B cell (primary cell): ENCODE results near the gene NCAM1. TPM values are rescaled to one million over a fixed set of nuclear protein-coding genes. Genes with fewer than 3 reads are reported as not detected.

Experiments
- ATAC-seq: fragments of 200-7000 bp; cut with Tn5 transposase; one replicate; pipeline ENCODE4 v1.10.0; 2021; ENCODE audit warnings: low read depth, mild to moderate bottlenecking, moderate number of reproducible peaks, moderate library complexity
- CTCF ChIA-PET: fragments of 350-600 bp; sonication (Branson Sonifier 250); formaldehyde crosslinking; loops from one replicate; lab custom pipeline; 2021; ENCODE audit warnings: antibody characterized with exemption, inconsistent platforms; lab: Charles Lee
- POLR2A ChIA-PET: fragments of 350-600 bp; sonication (Branson Sonifier 250); formaldehyde crosslinking; loops from one replicate; lab custom pipeline; 2021; ENCODE audit warnings: antibody characterized with exemption; lab: Charles Lee
- DNase-seq: peaks from one replicate; pipeline ENCODE4 v3.0.0; 2013
- H2AFZ ChIP-seq: 2 replicates; pipeline ENCODE4 v1.6.1; 2012; ENCODE audit warnings: mild to moderate bottlenecking, low read depth, low read length; ENCODE audit not compliant: insufficient read depth, poor library complexity, severe bottlenecking
- H3K27ac ChIP-seq, 2 donors: 1 replicate in 1 of 2; 2 replicates in 1 of 2; pipeline ENCODE4 v1.5.1; 2012 to 2013; ENCODE audit warnings: low read length in 2 of 2, mild to moderate bottlenecking in 2 of 2, moderate library complexity in 1 of 2
- H3K27me3 ChIP-seq, 4 experiments: fragments of 200-600 bp in 1 of 4; sonication (generic) in 1 of 4; replicated peaks in 1 of 4; 1 replicate in 2 of 4; 2 replicates in 2 of 4; pipeline versions ENCODE4 v1.6.1 to v1.7.0; 2013 to 2016; ENCODE audit warnings: low read length in 3 of 4, mild to moderate bottlenecking in 2 of 4, mixed read lengths in 1 of 4, moderate library complexity in 1 of 4; ENCODE audit not compliant: insufficient read depth in 4 of 4, control insufficient read depth in 3 of 4; ENCODE audit errors: control extremely low read depth in 1 of 4
- H3K36me3 ChIP-seq, 2 experiments: replicated peaks in 1 of 2; 1 replicate in 1 of 2; 2 replicates in 1 of 2; pipeline versions ENCODE4 v1.6.1 to v1.7.1; 2013; ENCODE audit warnings: low read length in 1 of 2; ENCODE audit not compliant: insufficient read depth in 2 of 2, control insufficient read depth in 1 of 2; ENCODE audit errors: control extremely low read depth in 1 of 2, extremely low read depth in 1 of 2
- H3K4me1 ChIP-seq, 2 donors: fragments of 200-600 bp in 1 of 2; sonication (generic) in 1 of 2; 1 replicate in 1 of 2; 2 replicates in 1 of 2; pipeline versions ENCODE4 v1.5.1 to v1.6.1; 2013 to 2017; ENCODE audit warnings: low read length in 2 of 2; ENCODE audit not compliant: control insufficient read depth in 2 of 2, insufficient read depth in 2 of 2
- H3K4me2 ChIP-seq: replicated peaks from 2 replicates; pipeline ENCODE3; 2012; ENCODE audit warnings: mild to moderate bottlenecking, low read depth, low read length; ENCODE audit not compliant: poor library complexity, severe bottlenecking
- H3K4me3 ChIP-seq, 5 experiments: fragments of 200-600 bp in 1 of 5; sonication (generic) in 1 of 5; 1 replicate in 3 of 5; 2 replicates in 2 of 5; pipeline versions ENCODE4 v1.5.1 to v1.7.0; 2011 to 2016; ENCODE audit warnings: low read length in 4 of 5, mild to moderate bottlenecking in 4 of 5, low read depth in 2 of 5, control low read depth in 1 of 5, moderate library complexity in 1 of 5; ENCODE audit not compliant: insufficient read depth in 1 of 5; ENCODE audit errors: control extremely low read depth in 1 of 5, extremely low read depth in 1 of 5
- H3K79me2 ChIP-seq: fragments of 200-600 bp; sonication (generic); one replicate; pipeline ENCODE4 v1.6.0; 2016; ENCODE audit warnings: low read length; ENCODE audit not compliant: control insufficient read depth, insufficient read depth
- H3K9ac ChIP-seq: fragments of 200-600 bp; sonication (generic); 2 replicates; pipeline ENCODE4 v1.6.1; 2017; ENCODE audit warnings: mild to moderate bottlenecking, low read length, moderate library complexity
- H3K9me3 ChIP-seq, 3 donors: one replicate each; pipeline versions ENCODE4 v1.6.1 to v1.7.1; 2013; ENCODE audit warnings: low read length in 2 of 3; ENCODE audit not compliant: control insufficient read depth in 2 of 3, insufficient read depth in 1 of 3; ENCODE audit errors: control extremely low read depth in 1 of 3
- H4K20me1 ChIP-seq: 2 replicates; pipeline ENCODE4 v1.6.0; 2012; ENCODE audit warnings: mild to moderate bottlenecking, low read length; ENCODE audit not compliant: insufficient read depth, control insufficient read depth, poor library complexity, severe bottlenecking
- H3K27ac Mint-ChIP-seq: one replicate; pipeline ENCODE4 v1.8.0; 2021; ENCODE audit warnings: mixed read lengths
- H3K27me3 Mint-ChIP-seq: one replicate; pipeline ENCODE4 v1.8.0; 2021; ENCODE audit warnings: mixed read lengths
- H3K4me1 Mint-ChIP-seq: one replicate; pipeline ENCODE4 v1.8.0; 2021; ENCODE audit warnings: mixed read lengths
- H3K4me3 Mint-ChIP-seq: one replicate; pipeline ENCODE4 v1.8.0; 2021; ENCODE audit warnings: mixed read lengths
- H3K9me3 Mint-ChIP-seq: one replicate; pipeline ENCODE4 v1.8.0; 2022; ENCODE audit warnings: mixed read lengths; ENCODE audit not compliant: insufficient read depth
- EZH2 ChIP-seq: IDR thresholded peaks from 2 replicates; pipeline ENCODE4 v1.6.1; 2012; ENCODE audit warnings: borderline replicate concordance, low read depth, mild to moderate bottlenecking, moderate library complexity, low read length; ENCODE audit not compliant: insufficient read depth, poor library complexity, severe bottlenecking
- WGBS: methylation state at CpG from one replicate; pipeline ENCODE4 v1.1.5; 2013; ENCODE audit warnings: missing lambda C conversion rate; ENCODE audit not compliant: insufficient coverage; 5-methylcytosine and 5-hydroxymethylcytosine counted together
- intact Hi-C: fragments of 100-400 bp; cut with micrococcal nuclease; formaldehyde crosslinking; loops from one replicate; pipeline ENCODE4 v1.10.0; 2022
- polyA plus RNA-seq: library from polyadenylated mRNA; depleted of rRNA; stranded (reverse); fragments of >200 nt; gene quantifications from 2 replicates; pipeline ENCODE4 v1.2.3, GENCODE V29; 2012
- total RNA-seq, 2 donors: library from RNA; stranded (reverse); fragments of 120-200 nt in 1 of 2; gene quantifications; 1 replicate in 1 of 2; 2 replicates in 1 of 2; pipeline versions ENCODE4 v1.2.3 to v1.2.4, GENCODE V29; 2013 to 2022
- TF ChIP-seq, protein P1 (sequence below): fragments of 200-600 bp; IDR thresholded peaks from one replicate; pipeline ENCODE4 v1.8.0; 2022; ENCODE audit warnings: antibody characterized with exemption, mild to moderate bottlenecking

Gene NCAM1
- total and polyA plus RNA-seq, 2 donors (not counting 1 experiment from before 2014, with no cell fraction given) = 0.37 TPM; not detected in 1

DNA sequence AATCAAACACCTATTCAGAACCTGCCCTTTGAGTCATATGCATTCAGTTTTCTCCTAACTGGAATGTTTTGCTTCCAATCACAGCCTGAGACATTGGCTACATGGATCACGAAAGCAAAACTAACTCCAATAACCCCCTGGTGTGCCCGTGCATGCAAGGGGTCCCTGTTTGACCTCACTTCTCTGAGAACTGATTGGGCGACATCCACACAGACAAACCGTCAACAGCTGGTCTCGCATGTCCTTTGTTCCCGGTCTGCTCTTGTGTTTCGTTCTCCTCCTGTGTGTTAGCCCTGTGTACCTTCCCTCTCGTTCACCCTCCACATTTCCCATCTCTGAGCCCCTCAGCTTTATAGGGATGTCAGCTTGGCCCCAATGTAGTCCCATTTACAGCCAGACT is 286.0 kb downstream of the NCAM1 start:
- H3K79me2 ChIP-seq = no peaks in the 10 kb centered on the region
- H3K4me2 ChIP-seq = no peak overlapping the region
- WGBS = 73% methylated on average over 8 of the region's 8 CpGs
- no peak overlapping the region for H3K27ac Mint-ChIP-seq
- H4K20me1 ChIP-seq = no peaks in the 10 kb centered on the region
- no peak overlapping the region for H3K4me3 ChIP-seq
- no peaks in the 10 kb centered on the region for H3K9me3 Mint-ChIP-seq
- H3K9ac ChIP-seq = no peak overlapping the region
- H3K27me3 Mint-ChIP-seq = peaks cover 44% of the 10 kb centered on the region
- H3K27me3 ChIP-seq = peaks cover 0 to 15% (median 2%) of the 10 kb centered on the region in 4 experiments
- DNase-seq = no peak
- no peak for ATAC-seq
- CTCF ChIA-PET = interaction anchor here (1.5 kb wide), 1 partner anchor 42 kb away, joined by 3 read pairs; no protein-coding TSS in a partner anchor
- POLR2A ChIA-PET = no interaction called here
- H3K4me1 Mint-ChIP-seq = peaks cover 4% of the 10 kb centered on the region
- no peak overlapping the region for H2AFZ ChIP-seq
- TF ChIP-seq, protein P1, sequence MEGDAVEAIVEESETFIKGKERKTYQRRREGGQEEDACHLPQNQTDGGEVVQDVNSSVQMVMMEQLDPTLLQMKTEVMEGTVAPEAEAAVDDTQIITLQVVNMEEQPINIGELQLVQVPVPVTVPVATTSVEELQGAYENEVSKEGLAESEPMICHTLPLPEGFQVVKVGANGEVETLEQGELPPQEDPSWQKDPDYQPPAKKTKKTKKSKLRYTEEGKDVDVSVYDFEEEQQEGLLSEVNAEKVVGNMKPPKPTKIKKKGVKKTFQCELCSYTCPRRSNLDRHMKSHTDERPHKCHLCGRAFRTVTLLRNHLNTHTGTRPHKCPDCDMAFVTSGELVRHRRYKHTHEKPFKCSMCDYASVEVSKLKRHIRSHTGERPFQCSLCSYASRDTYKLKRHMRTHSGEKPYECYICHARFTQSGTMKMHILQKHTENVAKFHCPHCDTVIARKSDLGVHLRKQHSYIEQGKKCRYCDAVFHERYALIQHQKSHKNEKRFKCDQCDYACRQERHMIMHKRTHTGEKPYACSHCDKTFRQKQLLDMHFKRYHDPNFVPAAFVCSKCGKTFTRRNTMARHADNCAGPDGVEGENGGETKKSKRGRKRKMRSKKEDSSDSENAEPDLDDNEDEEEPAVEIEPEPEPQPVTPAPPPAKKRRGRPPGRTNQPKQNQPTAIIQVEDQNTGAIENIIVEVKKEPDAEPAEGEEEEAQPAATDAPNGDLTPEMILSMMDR = no peak
- no peak for TF ChIP-seq EZH2
- H3K4me3 Mint-ChIP-seq = no peak overlapping the region
- H3K4me1 ChIP-seq = peaks cover 0 to 6% of the 10 kb centered on the region in 2 donors
- no peaks in the 10 kb centered on the region for H3K36me3 ChIP-seq
- no peaks in the 10 kb centered on the region for H3K9me3 ChIP-seq
- intact Hi-C loops = no loop called here
- H3K27ac ChIP-seq = no peak overlapping the region

DNA sequence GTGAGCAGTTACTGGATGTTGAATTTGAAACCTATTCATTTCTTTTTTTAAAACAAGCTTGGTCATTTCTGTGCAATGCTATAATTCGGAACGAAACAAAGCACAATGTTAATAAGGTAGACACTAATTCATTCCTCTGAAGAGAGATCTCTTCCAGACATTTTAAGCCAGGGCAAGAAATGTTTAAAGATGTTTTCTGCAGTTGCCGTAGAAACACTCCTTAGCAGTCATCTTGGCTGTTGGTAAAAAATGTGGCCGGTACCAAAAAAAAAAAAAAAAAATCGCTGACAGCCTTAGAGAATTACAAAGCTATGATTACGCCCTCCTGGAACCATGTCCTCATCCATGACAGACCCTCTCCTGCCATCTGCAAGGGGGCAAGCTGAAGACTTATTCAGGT is 286.7 kb downstream of the NCAM1 start:
- TF ChIP-seq, protein P1 = no peak
- TF ChIP-seq EZH2 = no peak
- H3K4me1 Mint-ChIP-seq = peaks cover 4% of the 10 kb centered on the region
- 93% methylated on average over 2 of the region's 6 CpGs for WGBS
- intact Hi-C loops = no loop called here
- no peak overlapping the region for H3K27ac ChIP-seq
- no peaks in the 10 kb centered on the region for H3K9me3 Mint-ChIP-seq
- H3K36me3 ChIP-seq = no peaks in the 10 kb centered on the region
- DNase-seq (no peak), ATAC-seq (no peak)
- no peak overlapping the region for H3K4me2 ChIP-seq
- CTCF ChIA-PET = interaction anchor here (1.5 to 2.2 kb wide), 2 partner anchors 10 to 42 kb away, joined by 3 to 6 read pairs; no protein-coding TSS in a partner anchor
- H3K27me3 Mint-ChIP-seq = peaks cover 44% of the 10 kb centered on the region
- H2AFZ ChIP-seq = no peak overlapping the region
- H3K4me1 ChIP-seq = peaks cover 0 to 2% of the 10 kb centered on the region in 2 donors
- H3K4me3 Mint-ChIP-seq = no peak overlapping the region
- H3K27me3 ChIP-seq = peaks cover 0 to 15% (median 2%) of the 10 kb centered on the region in 4 experiments
- H3K9me3 ChIP-seq = no peaks in the 10 kb centered on the region
- POLR2A ChIA-PET = no interaction called here
- H3K27ac Mint-ChIP-seq = no peak overlapping the region
- H4K20me1 ChIP-seq = no peaks in the 10 kb centered on the region
- H3K79me2 ChIP-seq = no peaks in the 10 kb centered on the region
- no peak overlapping the region for H3K4me3 ChIP-seq
- no peak overlapping the region for H3K9ac ChIP-seq
